Memory B cell (primary cell): ENCODE measurements around the gene PPFIA3.
"Not testable (repeated sequence)": the region's sequence is repeated elsewhere in the genome, so short reads cannot be mapped to it uniquely, and the experiment has no call there.

Experiments
- ATAC-seq: fragments of 150-1000 bp; cut with Tn5 transposase; 2 replicates; pipeline ENCODE4 v1.10.0; 2021; ENCODE audit warnings: low read depth, mild to moderate bottlenecking, moderate library complexity
- DNase-seq, 2 donors: peaks; one replicate each; pipeline ENCODE4 v3.0.0; 2022; ENCODE audit warnings: low spot score in 2 of 2
- H3K27ac Mint-ChIP-seq: one replicate; pipeline ENCODE4 v1.8.0; 2022; ENCODE audit warnings: mild to moderate bottlenecking, moderate library complexity, mixed read lengths
- H3K27me3 Mint-ChIP-seq: one replicate; pipeline ENCODE4 v1.8.0; 2022; ENCODE audit warnings: mixed read lengths
- H3K36me3 Mint-ChIP-seq: one replicate; pipeline ENCODE4 v1.8.0; 2022; ENCODE audit warnings: mild to moderate bottlenecking, mixed read lengths
- H3K4me1 Mint-ChIP-seq: one replicate; pipeline ENCODE4 v1.8.0; 2022; ENCODE audit warnings: mixed read lengths
- H3K4me3 Mint-ChIP-seq: one replicate; pipeline ENCODE4 v1.8.0; 2022; ENCODE audit warnings: mild to moderate bottlenecking, moderate library complexity, mixed read lengths
- H3K9me3 Mint-ChIP-seq: one replicate; pipeline ENCODE4 v1.8.0; 2022; ENCODE audit warnings: mixed read lengths

PPFIA3 gene

GRCh38 chr19:49155820-49156346 lies 36.5 kb downstream of the PPFIA3 start:
- peaks cover 5% of the 10 kb centered on the region for H3K36me3 Mint-ChIP-seq
- H3K27ac Mint-ChIP-seq: no peak overlapping the region
- peaks cover 47% of the 10 kb centered on the region for H3K27me3 Mint-ChIP-seq
- peaks cover 16% of the 10 kb centered on the region for H3K4me1 Mint-ChIP-seq
- DNase-seq (no peak), ATAC-seq (no peak)
- peaks cover 11% of the 10 kb centered on the region for H3K9me3 Mint-ChIP-seq
- H3K4me3 Mint-ChIP-seq: no peak overlapping the region

GRCh38 chr19:49157445-49158224 lies 38.3 kb downstream of the PPFIA3 start, which contains the start of gene TRPM4:
TRPM4 (plus strand) TSS chr19:49157792; CDS start chr19:49157867, 75 bp downstream.
- H3K27ac Mint-ChIP-seq: no peak within 1 kb of the TSS
- H3K4me1 Mint-ChIP-seq: peaks cover 10% of the 10 kb centered on the region
- DNase-seq (no peak), ATAC-seq (no peak)
- no peak within 1 kb of the TSS for H3K4me3 Mint-ChIP-seq
- H3K36me3 Mint-ChIP-seq: peaks cover 5% of the 10 kb centered on the region
- peaks cover 43% of the 10 kb centered on the region for H3K27me3 Mint-ChIP-seq
- peaks cover 11% of the 10 kb centered on the region for H3K9me3 Mint-ChIP-seq

GRCh38 chr19:49160450-49161189 lies 41.3 kb downstream of the PPFIA3 start:
- no peaks in the 10 kb centered on the region for H3K36me3 Mint-ChIP-seq
- peaks cover 7% of the 10 kb centered on the region for H3K4me1 Mint-ChIP-seq
- no peak for DNase-seq
- no peak for ATAC-seq
- H3K27ac Mint-ChIP-seq: no peak overlapping the region
- H3K27me3 Mint-ChIP-seq: peaks cover 24% of the 10 kb centered on the region
- no peak overlapping the region for H3K4me3 Mint-ChIP-seq
- no peaks in the 10 kb centered on the region for H3K9me3 Mint-ChIP-seq

- Mint-ChIP-seq H3K27me3 (peaks cover 28% of the 10 kb centered on the region), H3K36me3 (no peaks in the 10 kb centered on the region), H3K27ac (no peak overlapping the region), H3K9me3 (no peaks in the 10 kb centered on the region), H3K4me1 (peaks cover 7% of the 10 kb centered on the region), H3K4me3 (no peak overlapping the region)
- no peak for DNase-seq
- no peak for ATAC-seq
Observed at GRCh38 chr19:49161987-49162386, 42.6 kb downstream of the PPFIA3 start.

GRCh38 chr19:49165111-49165750 lies 45.9 kb downstream of the PPFIA3 start:
- Mint-ChIP-seq H3K27me3 (peaks cover 26% of the 10 kb centered on the region), H3K4me3 (no peak overlapping the region), H3K9me3 (no peaks in the 10 kb centered on the region), H3K4me1 (no peaks in the 10 kb centered on the region), H3K27ac (no peak overlapping the region), H3K36me3 (no peaks in the 10 kb centered on the region)
- DNase-seq (no peak), ATAC-seq (no peak)

GRCh38 chr19:49165865-49166301 lies 46.5 kb downstream of the PPFIA3 start:
- ATAC-seq: no peak

GRCh38 chr19:49167857-49168409 lies 48.6 kb downstream of the PPFIA3 start:
- Mint-ChIP-seq H3K27ac (no peak overlapping the region), H3K4me1 (no peaks in the 10 kb centered on the region), H3K36me3 (no peaks in the 10 kb centered on the region), H3K9me3 (no peaks in the 10 kb centered on the region), H3K27me3 (peaks cover 21% of the 10 kb centered on the region), H3K4me3 (no peak overlapping the region)
- no peak for DNase-seq
- ATAC-seq: no peak

More at GRCh38 chr19:49165865-49166301, 46.5 kb downstream of the PPFIA3 start:
- no peaks in the 10 kb centered on the region for H3K36me3 Mint-ChIP-seq
- H3K27me3 Mint-ChIP-seq: peaks cover 20% of the 10 kb centered on the region
- no peak for DNase-seq
- H3K4me1 Mint-ChIP-seq: no peaks in the 10 kb centered on the region
- no peaks in the 10 kb centered on the region for H3K9me3 Mint-ChIP-seq
- H3K27ac Mint-ChIP-seq: no peak overlapping the region
- H3K4me3 Mint-ChIP-seq: no peak overlapping the region

GRCh38 chr19:49168421-49168820 lies 49.1 kb downstream of the PPFIA3 start:
- Mint-ChIP-seq H3K4me1 (no peaks in the 10 kb centered on the region), H3K4me3 (no peak overlapping the region), H3K36me3 (no peaks in the 10 kb centered on the region), H3K27me3 (peaks cover 21% of the 10 kb centered on the region), H3K9me3 (no peaks in the 10 kb centered on the region), H3K27ac (no peak overlapping the region)
- DNase-seq (no peak), ATAC-seq (no peak)

- H3K27ac Mint-ChIP-seq: no peak overlapping the region
- H3K9me3 Mint-ChIP-seq: no peaks in the 10 kb centered on the region
- H3K27me3 Mint-ChIP-seq: peaks cover 10% of the 10 kb centered on the region
- no peaks in the 10 kb centered on the region for H3K36me3 Mint-ChIP-seq
- H3K4me3 Mint-ChIP-seq: no peak overlapping the region
- DNase-seq: no peak
- peaks cover 3% of the 10 kb centered on the region for H3K4me1 Mint-ChIP-seq
- ATAC-seq: no peak
Observed at GRCh38 chr19:49173198-49173597, 53.9 kb downstream of the PPFIA3 start.

- DNase-seq: no peak
- Mint-ChIP-seq H3K4me3 (no peak overlapping the region), H3K27ac (no peak overlapping the region), H3K4me1 (peaks cover 6% of the 10 kb centered on the region), H3K9me3 (peaks cover 14% of the 10 kb centered on the region), H3K36me3 (peaks cover 8% of the 10 kb centered on the region), H3K27me3 (peaks cover 22% of the 10 kb centered on the region)
- ATAC-seq: no peak
Observed at GRCh38 chr19:49180659-49181058, 61.3 kb downstream of the PPFIA3 start.

- H3K4me3 Mint-ChIP-seq, H3K27ac Mint-ChIP-seq, H3K4me1 Mint-ChIP-seq, ATAC-seq, H3K36me3 Mint-ChIP-seq, DNase-seq: not testable (repeated sequence)
- Mint-ChIP-seq H3K9me3 (peaks cover 14% of the 10 kb centered on the region), H3K27me3 (peaks cover 20% of the 10 kb centered on the region)
Observed at GRCh38 chr19:49182010-49182847, 62.9 kb downstream of the PPFIA3 start.

GRCh38 chr19:49182848-49183375 lies 63.6 kb downstream of the PPFIA3 start:
- H3K36me3 Mint-ChIP-seq: peaks cover 8% of the 10 kb centered on the region
- H3K9me3 Mint-ChIP-seq: peaks cover 14% of the 10 kb centered on the region
- peaks cover 17% of the 10 kb centered on the region for H3K27me3 Mint-ChIP-seq
- no peak overlapping the region for H3K27ac Mint-ChIP-seq
- H3K4me1 Mint-ChIP-seq: peaks cover 4% of the 10 kb centered on the region
- H3K4me3 Mint-ChIP-seq: no peak overlapping the region
- no peak for DNase-seq
- ATAC-seq: no peak

- DNase-seq: no peak
- Mint-ChIP-seq H3K4me1 (peaks cover 4% of the 10 kb centered on the region), H3K36me3 (peaks cover 8% of the 10 kb centered on the region), H3K27ac (no peak overlapping the region), H3K9me3 (peaks cover 14% of the 10 kb centered on the region), H3K4me3 (no peak overlapping the region), H3K27me3 (peaks cover 11% of the 10 kb centered on the region)
- peak; percentile 63 for ATAC-seq
Observed at GRCh38 chr19:49186108-49186507, 66.8 kb downstream of the PPFIA3 start.
